ENCODE data around the gene MPDU1. TPM values are rescaled to one million over a fixed set of nuclear protein-coding genes. Genes with fewer than 3 reads are reported as not detected.
A peak's percentile ranks its signal among the peaks of the same experiment; 100 is the strongest.

Gene MPDU1
- total RNA-seq, 4 donors from 2014 or later, result 37.1 to 236 (median 125) TPM

DNA sequence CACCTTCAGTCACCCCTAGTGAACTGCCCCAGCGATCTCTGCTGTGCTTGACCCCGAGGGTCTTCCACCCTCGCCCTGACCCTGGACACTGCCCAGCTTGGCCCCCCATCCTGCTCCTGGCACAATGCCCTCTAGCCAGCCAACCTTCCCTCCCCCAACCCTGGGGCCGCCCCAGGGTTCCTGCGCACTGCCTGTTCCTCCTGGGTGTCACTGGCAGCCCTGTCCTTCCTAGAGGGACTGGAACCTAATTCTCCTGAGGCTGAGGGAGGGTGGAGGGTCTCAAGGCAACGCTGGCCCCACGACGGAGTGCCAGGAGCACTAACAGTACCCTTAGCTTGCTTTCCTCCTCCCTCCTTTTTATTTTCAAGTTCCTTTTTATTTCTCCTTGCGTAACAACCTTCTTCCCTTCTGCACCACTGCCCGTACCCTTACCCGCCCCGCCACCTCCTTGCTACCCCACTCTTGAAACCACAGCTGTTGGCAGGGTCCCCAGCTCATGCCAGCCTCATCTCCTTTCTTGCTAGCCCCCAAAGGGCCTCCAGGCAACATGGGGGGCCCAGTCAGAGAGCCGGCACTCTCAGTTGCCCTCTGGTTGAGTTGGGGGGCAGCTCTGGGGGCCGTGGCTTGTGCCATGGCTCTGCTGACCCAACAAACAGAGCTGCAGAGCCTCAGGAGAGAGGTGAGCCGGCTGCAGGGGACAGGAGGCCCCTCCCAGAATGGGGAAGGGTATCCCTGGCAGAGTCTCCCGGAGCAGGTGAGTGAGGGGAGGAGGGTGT lies 24.9 kb upstream of the MPDU1 start, which contains the start of gene TNFSF13:
Gene TNFSF13, plus strand, starts transcription at position 207 of the 776 bp plus-strand sequence. Its CDS starts 290 bp downstream, at position 497.
- TF ChIP-seq, protein P1, sequence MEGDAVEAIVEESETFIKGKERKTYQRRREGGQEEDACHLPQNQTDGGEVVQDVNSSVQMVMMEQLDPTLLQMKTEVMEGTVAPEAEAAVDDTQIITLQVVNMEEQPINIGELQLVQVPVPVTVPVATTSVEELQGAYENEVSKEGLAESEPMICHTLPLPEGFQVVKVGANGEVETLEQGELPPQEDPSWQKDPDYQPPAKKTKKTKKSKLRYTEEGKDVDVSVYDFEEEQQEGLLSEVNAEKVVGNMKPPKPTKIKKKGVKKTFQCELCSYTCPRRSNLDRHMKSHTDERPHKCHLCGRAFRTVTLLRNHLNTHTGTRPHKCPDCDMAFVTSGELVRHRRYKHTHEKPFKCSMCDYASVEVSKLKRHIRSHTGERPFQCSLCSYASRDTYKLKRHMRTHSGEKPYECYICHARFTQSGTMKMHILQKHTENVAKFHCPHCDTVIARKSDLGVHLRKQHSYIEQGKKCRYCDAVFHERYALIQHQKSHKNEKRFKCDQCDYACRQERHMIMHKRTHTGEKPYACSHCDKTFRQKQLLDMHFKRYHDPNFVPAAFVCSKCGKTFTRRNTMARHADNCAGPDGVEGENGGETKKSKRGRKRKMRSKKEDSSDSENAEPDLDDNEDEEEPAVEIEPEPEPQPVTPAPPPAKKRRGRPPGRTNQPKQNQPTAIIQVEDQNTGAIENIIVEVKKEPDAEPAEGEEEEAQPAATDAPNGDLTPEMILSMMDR (IDR thresholded peaks at IDR 0.05), result no peak
- no peak for TF ChIP-seq POLR2A (IDR thresholded peaks at IDR 0.05)
- Histone ChIP-seq H3K36me3 (peaks cover 0 to 6% (median 0%) of the 10 kb centered on the region in 3 donors), H3K4me1 (peaks cover 9 to 57% (median 32%) of the 10 kb centered on the region in 4 donors), H3K27ac (peak within 1 kb of the TSS; percentile 89 to 99 (median 93)), H3K9me3 (peaks cover 0 to 4% (median 0%) of the 10 kb centered on the region in 4 donors), H3K4me3 (peak within 1 kb of the TSS; percentile 17 to 99 (median 51)), H3K27me3 (no peaks in the 10 kb centered on the region)
- peak; percentile 39 to 78 (median 67) for DNase-seq

DNA sequence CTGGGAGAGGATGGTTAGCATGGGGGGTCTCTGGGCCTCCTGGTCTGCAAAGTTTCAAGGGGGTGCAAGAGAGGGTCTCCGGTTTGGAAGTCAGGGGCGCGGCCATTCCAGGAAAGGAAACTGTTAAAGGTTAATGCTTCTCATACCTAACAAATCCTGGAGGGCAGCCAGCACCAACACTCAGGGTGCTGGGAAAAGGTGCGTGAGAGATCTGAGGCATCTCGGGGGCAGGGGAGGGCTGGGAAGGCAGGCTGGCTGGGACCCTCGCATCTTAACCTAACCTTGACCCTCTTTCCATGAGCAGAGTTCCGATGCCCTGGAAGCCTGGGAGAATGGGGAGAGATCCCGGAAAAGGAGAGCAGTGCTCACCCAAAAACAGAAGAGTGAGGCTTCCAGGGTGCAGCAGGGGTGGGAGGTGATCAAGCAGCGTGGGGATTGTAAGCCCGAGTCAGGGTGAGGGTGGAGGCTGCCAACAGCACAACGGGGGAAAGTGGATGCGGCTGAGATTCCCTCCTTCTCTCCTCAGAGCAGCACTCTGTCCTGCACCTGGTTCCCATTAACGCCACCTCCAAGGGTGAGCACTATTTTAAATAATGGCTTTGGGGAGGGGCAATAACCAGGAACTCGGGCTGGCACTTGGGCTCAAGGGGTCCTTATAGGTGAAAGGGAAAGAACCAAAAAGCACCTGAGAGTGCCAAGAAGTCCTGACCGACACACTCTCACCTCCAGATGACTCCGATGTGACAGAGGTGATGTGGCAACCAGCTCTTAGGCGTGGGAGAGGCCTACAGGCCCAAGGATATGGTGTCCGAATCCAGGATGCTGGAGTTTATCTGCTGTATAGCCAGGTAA lies 24.1 kb upstream of the MPDU1 start:
- H3K4me1 ChIP-seq, result peaks cover 9 to 65% (median 32%) of the 10 kb centered on the region in 4 donors
- H3K4me3 ChIP-seq, result peak overlapping the region; percentile 17 to 99 (median 51)

DNA sequence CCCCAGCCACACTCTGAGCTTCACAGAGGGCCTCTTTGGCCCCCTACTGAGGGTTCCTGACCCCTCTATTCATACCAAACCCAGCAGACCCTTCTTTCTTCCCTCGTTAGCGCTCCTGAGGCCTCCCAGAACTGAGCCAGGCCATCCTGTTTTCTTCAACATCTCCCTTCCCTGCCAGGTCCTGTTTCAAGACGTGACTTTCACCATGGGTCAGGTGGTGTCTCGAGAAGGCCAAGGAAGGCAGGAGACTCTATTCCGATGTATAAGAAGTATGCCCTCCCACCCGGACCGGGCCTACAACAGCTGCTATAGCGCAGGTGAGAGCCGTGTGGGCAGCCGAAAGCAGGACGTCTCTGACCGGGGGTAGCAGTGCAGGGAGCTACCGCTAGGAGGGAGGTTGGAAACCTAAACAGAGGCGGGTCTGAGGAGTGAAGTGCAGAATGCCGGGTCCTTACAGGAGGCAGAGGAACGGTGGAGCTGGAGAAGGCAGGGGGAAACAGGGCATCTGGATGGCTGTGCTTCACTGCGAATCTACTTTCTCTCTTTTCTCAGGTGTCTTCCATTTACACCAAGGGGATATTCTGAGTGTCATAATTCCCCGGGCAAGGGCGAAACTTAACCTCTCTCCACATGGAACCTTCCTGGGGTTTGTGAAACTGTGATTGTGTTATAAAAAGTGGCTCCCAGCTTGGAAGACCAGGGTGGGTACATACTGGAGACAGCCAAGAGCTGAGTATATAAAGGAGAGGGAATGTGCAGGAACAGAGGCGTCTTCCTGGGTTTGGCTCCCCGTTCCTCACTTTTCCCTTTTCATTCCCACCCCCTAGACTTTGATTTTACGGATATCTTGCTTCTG lies 23.3 kb upstream of the MPDU1 start:
- peak; percentile 66 to 86 (median 82) for DNase-seq
- Histone ChIP-seq H3K4me1 (peaks cover 9 to 68% (median 32%) of the 10 kb centered on the region in 4 donors), H3K36me3 (peaks cover 0 to 23% (median 0%) of the 10 kb centered on the region in 3 donors), H3K27me3 (no peaks in the 10 kb centered on the region), H3K27ac (peak overlapping the region; percentile 89 to 99 (median 93)), H3K4me3 (peak overlapping the region in 3 of 4 donors; percentile 71 to 99 (median 98)), H3K9me3 (peaks cover 0 to 4% (median 0%) of the 10 kb centered on the region in 4 donors)
- TF ChIP-seq, protein P1 (IDR thresholded peaks at IDR 0.05), result peak; percentile 40 to 78 (median 66)
- no peak for TF ChIP-seq POLR2A (IDR thresholded peaks at IDR 0.05)

More for the DNA sequence above, 24.1 kb upstream of the MPDU1 start:
- Histone ChIP-seq H3K36me3 (peaks cover 0 to 14% (median 0%) of the 10 kb centered on the region in 3 donors), H3K9me3 (peaks cover 0 to 4% (median 0%) of the 10 kb centered on the region in 4 donors), H3K27me3 (no peaks in the 10 kb centered on the region), H3K27ac (peak overlapping the region; percentile 89 to 99 (median 93))
- TF ChIP-seq POLR2A (IDR thresholded peaks at IDR 0.05), result no peak
- TF ChIP-seq, protein P1 (IDR thresholded peaks at IDR 0.05), result no peak
- peak in 2 of 3 donors; percentile 58 to 66 for DNase-seq

DNA sequence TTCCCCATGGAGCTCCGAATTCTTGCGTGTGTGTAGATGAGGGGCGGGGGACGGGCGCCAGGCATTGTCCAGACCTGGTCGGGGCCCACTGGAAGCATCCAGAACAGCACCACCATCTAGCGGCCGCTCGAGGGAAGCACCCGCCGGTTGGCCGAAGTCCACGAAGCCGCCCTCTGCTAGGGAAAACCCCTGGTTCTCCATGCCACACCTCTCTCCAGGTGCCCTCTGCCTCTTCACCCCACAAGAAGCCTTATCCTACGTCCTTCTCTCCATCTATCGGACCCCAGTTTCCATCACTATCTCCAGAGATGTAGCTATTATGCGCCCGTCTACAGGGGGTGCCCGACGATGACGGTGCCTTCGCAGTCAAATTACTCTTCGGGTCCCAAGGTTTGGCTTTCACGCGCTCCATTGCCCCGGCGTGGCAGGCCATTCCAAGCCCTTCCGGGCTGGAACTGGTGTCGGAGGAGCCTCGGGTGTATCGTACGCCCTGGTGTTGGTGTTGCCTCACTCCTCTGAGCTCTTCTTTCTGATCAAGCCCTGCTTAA lies 22.6 kb upstream of the MPDU1 start:
- Histone ChIP-seq H3K27me3 (no peaks in the 10 kb centered on the region), H3K4me1 (peaks cover 9 to 68% (median 32%) of the 10 kb centered on the region in 4 donors), H3K4me3 (peak overlapping the region; percentile 71 to 99 (median 90)), H3K9me3 (peaks cover 0 to 4% (median 0%) of the 10 kb centered on the region in 4 donors), H3K36me3 (peaks cover 0 to 30% (median 0%) of the 10 kb centered on the region in 3 donors), H3K27ac (peak overlapping the region; percentile 89 to 99 (median 93))
- DNase-seq, result peak; percentile 88 to 97 (median 96)
- peak in 1 of 2 donors; percentile 12 for TF ChIP-seq POLR2A (IDR thresholded peaks at IDR 0.05)
- TF ChIP-seq, protein P1 (IDR thresholded peaks at IDR 0.05), result peak; percentile 74 to 96 (median 94)

Data from Peyer's patch (tissue), 4 donors.